NB4 (cell line): Measurements from ENCODE around the gene ZFAND3.

Experiments used
- CTCF ChIP-seq: IDR thresholded peaks from one replicate; pipeline ENCODE4 v1.5.1; 2012; ENCODE audit warnings: low read depth, low read length
- MYC ChIP-seq: IDR thresholded peaks from 2 replicates; pipeline ENCODE4 v1.6.1; 2011; ENCODE audit warnings: low read depth, low read length
- POLR2A ChIP-seq: IDR thresholded peaks from 2 replicates; pipeline ENCODE4 v1.6.1; 2011; ENCODE audit warnings: mild to moderate bottlenecking; ENCODE audit not compliant: insufficient read length; ENCODE audit errors: extremely low read depth
- TF ChIP-seq, protein P1 (sequence below): IDR thresholded peaks from 2 replicates; pipeline ENCODE4 v1.6.1; 2011; ENCODE audit warnings: low read depth, low read length

GRCh38 chr6:38141716-38142115 lies 322.2 kb downstream of the ZFAND3 start:
- no peak for TF ChIP-seq CTCF
- TF ChIP-seq POLR2A = no peak
- TF ChIP-seq MYC = no peak
- TF ChIP-seq, protein P1, sequence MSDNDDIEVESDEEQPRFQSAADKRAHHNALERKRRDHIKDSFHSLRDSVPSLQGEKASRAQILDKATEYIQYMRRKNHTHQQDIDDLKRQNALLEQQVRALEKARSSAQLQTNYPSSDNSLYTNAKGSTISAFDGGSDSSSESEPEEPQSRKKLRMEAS = no peak
